ENCODE data around the gene SH3TC2. TPM values are rescaled to one million over a fixed set of nuclear protein-coding genes. Genes with fewer than 3 reads are reported as not detected.

Gene SH3TC2
- total RNA-seq, 2 donors from 2014 or later = 0.27 to 0.75 TPM

GRCh38 chr5:148989567-148989966 lies 73.3 kb downstream of the SH3TC2 start:
- 98 to 100% methylated on average over 2 of the region's 2 CpGs for WGBS, 2 experiments (ENCODE audit: insufficient coverage in 1 of 2, insufficient read length in 1 of 2)
- H3K9ac ChIP-seq (ENCODE audit: extremely low read depth, low read length, poor library complexity, severe bottlenecking) = no peak overlapping the region
- no peak overlapping the region for H3K4me3 ChIP-seq (ENCODE audit: low read length)
- H3K9me3 ChIP-seq (ENCODE audit: control insufficient read depth, low read length) = no peaks in the 10 kb centered on the region
- Mint-ChIP-seq H3K9me3 (no peaks in the 10 kb centered on the region), H3K36me3 (ENCODE audit: low read depth) (no peaks in the 10 kb centered on the region), H3K4me1 (peaks cover 5% of the 10 kb centered on the region), H3K27me3 (ENCODE audit: insufficient read depth) (peaks cover 2% of the 10 kb centered on the region), H3K27ac (no peak overlapping the region), H3K4me3 (no peak overlapping the region)
- TF ChIP-seq CTCF (conservative IDR thresholded peaks at IDR 0.05) = no peak
- DNase-seq = no peak
- no peaks in the 10 kb centered on the region for H3K27me3 ChIP-seq (ENCODE audit: control insufficient read depth, insufficient read depth, low read length, poor library complexity, severe bottlenecking)
- no peak overlapping the region for H3K27ac ChIP-seq (ENCODE audit: low read depth, low read length)
- H3K4me1 ChIP-seq (ENCODE audit: control insufficient read depth, insufficient read depth, low read length) = peaks cover 7% of the 10 kb centered on the region
- no peaks in the 10 kb centered on the region for H3K36me3 ChIP-seq (ENCODE audit: control insufficient read depth, insufficient read depth, low read length)

- no peak overlapping the region for H3K4me3 Mint-ChIP-seq
- TF ChIP-seq CTCF (conservative IDR thresholded peaks at IDR 0.05) = no peak
- no peaks in the 10 kb centered on the region for H3K9me3 ChIP-seq (ENCODE audit: control insufficient read depth, low read length)
- H3K4me3 ChIP-seq (ENCODE audit: low read length) = no peak overlapping the region
- no peak overlapping the region for H3K27ac ChIP-seq (ENCODE audit: low read depth, low read length)
- WGBS, 2 experiments (ENCODE audit: insufficient coverage in 1 of 2, insufficient read length in 1 of 2) = 92 to 94% methylated on average over 6 of the region's 6 CpGs
- no peaks in the 10 kb centered on the region for H3K36me3 Mint-ChIP-seq (ENCODE audit: low read depth)
- no peaks in the 10 kb centered on the region for H3K9me3 Mint-ChIP-seq
- peaks cover 2% of the 10 kb centered on the region for H3K27me3 Mint-ChIP-seq (ENCODE audit: insufficient read depth)
- H3K4me1 Mint-ChIP-seq = peaks cover 5% of the 10 kb centered on the region
- no peak overlapping the region for H3K27ac Mint-ChIP-seq
- no peak for DNase-seq
- peaks cover 10% of the 10 kb centered on the region for H3K4me1 ChIP-seq (ENCODE audit: control insufficient read depth, insufficient read depth, low read length)
- H3K27me3 ChIP-seq (ENCODE audit: control insufficient read depth, insufficient read depth, low read length, poor library complexity, severe bottlenecking) = no peaks in the 10 kb centered on the region
- no peaks in the 10 kb centered on the region for H3K36me3 ChIP-seq (ENCODE audit: control insufficient read depth, insufficient read depth, low read length)
- H3K9ac ChIP-seq (ENCODE audit: extremely low read depth, low read length, poor library complexity, severe bottlenecking) = no peak overlapping the region
These were observed 74.5 kb downstream of the SH3TC2 start for GRCh38 chr5:148988328-148988727.

GRCh38 chr5:148986636-148987035 lies 76.2 kb downstream of the SH3TC2 start:
- Histone ChIP-seq H3K9ac (ENCODE audit: extremely low read depth, low read length, poor library complexity, severe bottlenecking) (no peak overlapping the region), H3K4me3 (ENCODE audit: low read length) (no peak overlapping the region), H3K4me1 (ENCODE audit: control insufficient read depth, insufficient read depth, low read length) (peaks cover 10% of the 10 kb centered on the region), H3K9me3 (ENCODE audit: control insufficient read depth, low read length) (no peaks in the 10 kb centered on the region), H3K36me3 (ENCODE audit: control insufficient read depth, insufficient read depth, low read length) (no peaks in the 10 kb centered on the region), H3K27ac (ENCODE audit: low read depth, low read length) (no peak overlapping the region), H3K27me3 (ENCODE audit: control insufficient read depth, insufficient read depth, low read length, poor library complexity, severe bottlenecking) (no peaks in the 10 kb centered on the region)
- no peak overlapping the region for H3K4me3 Mint-ChIP-seq
- H3K27me3 Mint-ChIP-seq (ENCODE audit: insufficient read depth) = peaks cover 2% of the 10 kb centered on the region
- 89 to 92% methylated on average over 2 of the region's 2 CpGs for WGBS, 2 experiments (ENCODE audit: insufficient coverage in 1 of 2, insufficient read length in 1 of 2)
- no peak for DNase-seq
- H3K4me1 Mint-ChIP-seq = peaks cover 5% of the 10 kb centered on the region
- H3K36me3 Mint-ChIP-seq (ENCODE audit: low read depth) = no peaks in the 10 kb centered on the region
- no peak for TF ChIP-seq CTCF (conservative IDR thresholded peaks at IDR 0.05)
- no peaks in the 10 kb centered on the region for H3K9me3 Mint-ChIP-seq
- H3K27ac Mint-ChIP-seq = no peak overlapping the region

All from endodermal cell (in vitro differentiated cells).